C4-2B (cell line): ENCODE measurements around the gene KRTAP9-1.

Experiments used
- CTCF ChIP-seq: fragments of 450-650 bp; conservative IDR thresholded peaks from 2 replicates; pipeline ENCODE4 v1.5.1; 2017; ENCODE audit warnings: mild to moderate bottlenecking
- ZFX ChIP-seq: fragments of 450-650 bp; IDR thresholded peaks from 2 replicates; pipeline ENCODE4 v1.6.1; 2017

- TF ChIP-seq CTCF (no peak), ZFX (no peak)
Measured at GRCh38 chr17:41212524-41213169, 23.0 kb downstream of the KRTAP9-1 start.
